ENCODE data around the gene SHOC1. TPM values are rescaled to one million over a fixed set of nuclear protein-coding genes. Genes with fewer than 3 reads are reported as not detected.
A peak's percentile ranks its signal among the peaks of the same experiment; 100 is the strongest.

Gene SHOC1
- total RNA-seq, 1 donor from 2014 or later = not detected

DNA sequence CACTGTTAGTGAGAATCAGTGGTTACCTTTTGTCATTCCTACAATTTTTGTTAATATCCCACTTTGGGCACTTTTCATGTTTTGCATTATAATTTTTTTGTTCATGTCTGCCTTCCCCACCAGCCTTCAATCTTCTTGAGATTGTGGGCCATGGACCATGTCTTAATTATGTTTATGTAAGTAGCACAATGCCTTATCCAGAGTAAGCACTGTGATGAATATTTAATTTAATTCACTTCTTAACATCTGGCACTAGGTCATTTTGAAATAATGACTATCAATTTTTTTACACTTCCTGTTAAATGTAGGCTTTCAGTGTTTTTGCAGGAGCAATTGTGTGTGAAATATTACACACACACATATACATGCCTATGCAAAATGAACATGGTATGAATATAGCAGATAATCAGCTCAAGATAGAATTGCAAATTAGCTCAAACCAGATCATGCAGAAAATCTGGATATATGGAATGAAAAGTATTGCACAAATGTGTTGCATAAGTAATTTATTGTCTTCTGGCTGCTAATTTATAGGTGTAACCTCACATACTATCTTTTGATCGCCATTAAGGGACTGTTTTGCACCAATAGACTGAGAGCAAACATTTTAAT, 5.3 kb upstream of the SHOC1 start:
- no peak overlapping the region for H3K4me2 ChIP-seq (ENCODE audit: low read length)
- no peaks in the 10 kb centered on the region for H4K20me1 ChIP-seq (ENCODE audit: insufficient read depth, low read length)
- Mint-ChIP-seq H3K36me3 (ENCODE audit: low read depth, unreplicated experiment) (peaks cover under 1% of the 10 kb centered on the region), H3K27me3 (ENCODE audit: low read depth, unreplicated experiment) (no peaks in the 10 kb centered on the region), H3K9me3 (ENCODE audit: unreplicated experiment) (peaks cover 2% of the 10 kb centered on the region), H3K27ac (ENCODE audit: unreplicated experiment) (no peak overlapping the region), H3K4me3 (ENCODE audit: unreplicated experiment) (no peak overlapping the region), H3K4me1 (ENCODE audit: low read depth, unreplicated experiment) (peaks cover 5% of the 10 kb centered on the region)
- no peaks in the 10 kb centered on the region for H3K4me1 ChIP-seq (ENCODE audit: insufficient read depth, low read length)
- H3K4me3 ChIP-seq (ENCODE audit: insufficient read depth, low read depth, low read length) = no peak overlapping the region
- DNase-seq (ENCODE audit: low read depth) (no peak), FAIRE-seq (no peak)
- H3K9ac ChIP-seq (ENCODE audit: low read length) = no peak overlapping the region
- H3K79me2 ChIP-seq (ENCODE audit: insufficient read depth, low read length) = no peaks in the 10 kb centered on the region
- no peaks in the 10 kb centered on the region for H3K36me3 ChIP-seq (ENCODE audit: insufficient read depth, low read length)
- no peak overlapping the region for H3K27ac ChIP-seq (ENCODE audit: low read depth, low read length)
- no peaks in the 10 kb centered on the region for H3K27me3 ChIP-seq (ENCODE audit: insufficient read depth, low read length)
- TF ChIP-seq EZH2 (IDR thresholded peaks at IDR 0.05; ENCODE audit: insufficient read depth, low read length) = no peak
- TF ChIP-seq, protein P1, sequence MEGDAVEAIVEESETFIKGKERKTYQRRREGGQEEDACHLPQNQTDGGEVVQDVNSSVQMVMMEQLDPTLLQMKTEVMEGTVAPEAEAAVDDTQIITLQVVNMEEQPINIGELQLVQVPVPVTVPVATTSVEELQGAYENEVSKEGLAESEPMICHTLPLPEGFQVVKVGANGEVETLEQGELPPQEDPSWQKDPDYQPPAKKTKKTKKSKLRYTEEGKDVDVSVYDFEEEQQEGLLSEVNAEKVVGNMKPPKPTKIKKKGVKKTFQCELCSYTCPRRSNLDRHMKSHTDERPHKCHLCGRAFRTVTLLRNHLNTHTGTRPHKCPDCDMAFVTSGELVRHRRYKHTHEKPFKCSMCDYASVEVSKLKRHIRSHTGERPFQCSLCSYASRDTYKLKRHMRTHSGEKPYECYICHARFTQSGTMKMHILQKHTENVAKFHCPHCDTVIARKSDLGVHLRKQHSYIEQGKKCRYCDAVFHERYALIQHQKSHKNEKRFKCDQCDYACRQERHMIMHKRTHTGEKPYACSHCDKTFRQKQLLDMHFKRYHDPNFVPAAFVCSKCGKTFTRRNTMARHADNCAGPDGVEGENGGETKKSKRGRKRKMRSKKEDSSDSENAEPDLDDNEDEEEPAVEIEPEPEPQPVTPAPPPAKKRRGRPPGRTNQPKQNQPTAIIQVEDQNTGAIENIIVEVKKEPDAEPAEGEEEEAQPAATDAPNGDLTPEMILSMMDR (IDR thresholded peaks at IDR 0.05; ENCODE audit: insufficient read depth, low read depth, low read length) = no peak
- H2AFZ ChIP-seq (ENCODE audit: low read depth, low read length) = no peak overlapping the region
- no peaks in the 10 kb centered on the region for H3K9me3 ChIP-seq (ENCODE audit: insufficient read depth, low read depth, low read length)

DNA sequence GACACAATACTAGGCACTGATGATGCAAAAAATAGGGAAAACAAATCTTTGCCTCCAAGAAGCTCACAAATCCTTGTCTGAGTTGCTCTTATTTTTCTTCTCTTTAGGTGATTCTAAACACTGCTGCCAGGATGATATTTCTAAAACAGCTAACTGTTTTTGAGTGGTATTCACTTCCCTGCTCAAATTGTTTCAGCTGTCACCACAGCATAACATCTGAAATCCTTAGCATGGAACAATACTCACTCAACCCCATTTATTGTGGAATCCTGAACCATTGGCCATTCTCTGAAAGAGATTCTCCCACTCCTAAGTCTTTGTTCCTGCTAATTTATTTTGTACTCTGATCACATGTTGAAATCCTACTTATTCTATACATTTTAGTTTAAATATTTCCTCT, 4.8 kb upstream of the SHOC1 start:
- no peak overlapping the region for H3K4me2 ChIP-seq (ENCODE audit: low read length)

DNA sequence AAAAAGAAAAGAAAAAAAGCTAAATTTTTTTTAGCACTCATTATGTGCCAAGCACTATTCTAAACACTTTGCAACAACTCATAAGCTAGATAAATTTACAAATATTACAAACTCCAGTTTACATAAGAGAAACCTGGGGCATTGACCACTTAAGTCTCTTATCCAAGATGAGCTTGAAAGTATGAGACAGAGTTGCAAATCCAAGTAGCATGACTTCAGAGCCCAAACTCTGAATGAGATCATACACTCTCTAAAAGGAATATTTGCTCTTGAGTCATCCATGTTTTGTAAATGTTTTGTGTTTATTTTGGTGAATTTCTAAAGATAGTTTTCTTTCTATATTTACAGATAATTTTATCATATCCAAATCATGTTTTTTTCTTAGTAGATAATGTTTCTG, 4.0 kb upstream of the SHOC1 start:
- FAIRE-seq (no peak), DNase-seq (ENCODE audit: low read depth) (peak; percentile 40)
- Mint-ChIP-seq H3K36me3 (ENCODE audit: low read depth, unreplicated experiment) (peaks cover 6% of the 10 kb centered on the region), H3K4me1 (ENCODE audit: low read depth, unreplicated experiment) (peaks cover 5% of the 10 kb centered on the region), H3K9me3 (ENCODE audit: unreplicated experiment) (peaks cover 2% of the 10 kb centered on the region), H3K4me3 (ENCODE audit: unreplicated experiment) (no peak overlapping the region), H3K27ac (ENCODE audit: unreplicated experiment) (no peak overlapping the region), H3K27me3 (ENCODE audit: low read depth, unreplicated experiment) (no peaks in the 10 kb centered on the region)
- no peak overlapping the region for H2AFZ ChIP-seq (ENCODE audit: low read depth, low read length)
- H3K27ac ChIP-seq (ENCODE audit: low read depth, low read length) = no peak overlapping the region
- no peaks in the 10 kb centered on the region for H3K27me3 ChIP-seq (ENCODE audit: insufficient read depth, low read length)
- no peaks in the 10 kb centered on the region for H3K4me1 ChIP-seq (ENCODE audit: insufficient read depth, low read length)
- TF ChIP-seq EZH2 (IDR thresholded peaks at IDR 0.05; ENCODE audit: insufficient read depth, low read length) = no peak
- TF ChIP-seq, protein P1 (IDR thresholded peaks at IDR 0.05; ENCODE audit: insufficient read depth, low read depth, low read length) = no peak
- H3K9me3 ChIP-seq (ENCODE audit: insufficient read depth, low read depth, low read length) = no peaks in the 10 kb centered on the region
- no peaks in the 10 kb centered on the region for H4K20me1 ChIP-seq (ENCODE audit: insufficient read depth, low read length)
- no peak overlapping the region for H3K9ac ChIP-seq (ENCODE audit: low read length)
- no peaks in the 10 kb centered on the region for H3K79me2 ChIP-seq (ENCODE audit: insufficient read depth, low read length)
- H3K4me3 ChIP-seq (ENCODE audit: insufficient read depth, low read depth, low read length) = no peak overlapping the region
- H3K4me2 ChIP-seq (ENCODE audit: low read length) = no peak overlapping the region
- H3K36me3 ChIP-seq (ENCODE audit: insufficient read depth, low read length) = no peaks in the 10 kb centered on the region

More for the DNA sequence above, 4.8 kb upstream of the SHOC1 start:
- DNase-seq (ENCODE audit: low read depth) (no peak), FAIRE-seq (peak; percentile 5)
- H3K9me3 ChIP-seq (ENCODE audit: insufficient read depth, low read depth, low read length) = no peaks in the 10 kb centered on the region
- Mint-ChIP-seq H3K4me3 (ENCODE audit: unreplicated experiment) (no peak overlapping the region), H3K4me1 (ENCODE audit: low read depth, unreplicated experiment) (peaks cover 5% of the 10 kb centered on the region), H3K9me3 (ENCODE audit: unreplicated experiment) (peaks cover 2% of the 10 kb centered on the region), H3K27ac (ENCODE audit: unreplicated experiment) (peak overlapping the region; percentile 43), H3K27me3 (ENCODE audit: low read depth, unreplicated experiment) (no peaks in the 10 kb centered on the region), H3K36me3 (ENCODE audit: low read depth, unreplicated experiment) (peaks cover 6% of the 10 kb centered on the region)
- no peaks in the 10 kb centered on the region for H4K20me1 ChIP-seq (ENCODE audit: insufficient read depth, low read length)
- H3K79me2 ChIP-seq (ENCODE audit: insufficient read depth, low read length) = no peaks in the 10 kb centered on the region
- no peaks in the 10 kb centered on the region for H3K27me3 ChIP-seq (ENCODE audit: insufficient read depth, low read length)
- TF ChIP-seq EZH2 (IDR thresholded peaks at IDR 0.05; ENCODE audit: insufficient read depth, low read length) = no peak
- TF ChIP-seq, protein P1 (IDR thresholded peaks at IDR 0.05; ENCODE audit: insufficient read depth, low read depth, low read length) = no peak
- H3K36me3 ChIP-seq (ENCODE audit: insufficient read depth, low read length) = no peaks in the 10 kb centered on the region
- H3K4me3 ChIP-seq (ENCODE audit: insufficient read depth, low read depth, low read length) = no peak overlapping the region
- no peak overlapping the region for H3K27ac ChIP-seq (ENCODE audit: low read depth, low read length)
- no peak overlapping the region for H2AFZ ChIP-seq (ENCODE audit: low read depth, low read length)
- H3K9ac ChIP-seq (ENCODE audit: low read length) = no peak overlapping the region
- no peaks in the 10 kb centered on the region for H3K4me1 ChIP-seq (ENCODE audit: insufficient read depth, low read length)

Measured in astrocyte (in vitro differentiated cells and primary cell).